PC-3 (cell line): ENCODE measurements around the gene TOM1L2. TPM values are rescaled to one million over a fixed set of nuclear protein-coding genes. Genes with fewer than 3 reads are reported as not detected.

Source experiments
- ATAC-seq: fragments of 200-7000 bp; cut with Tn5 transposase; 2 replicates; pipeline ENCODE4 v1.9.1; 2020; ENCODE audit warnings: mild to moderate bottlenecking, moderate library complexity
- BruUV-seq: library from RNA; stranded (reverse); fragments of 400-500 nt; replicated peaks from 2 replicates; lab custom pipeline; 2021; lab: Mats Ljungman, UMichigan
- CTCF ChIA-PET: fragments of 300-600 bp; sonication (Branson Sonifier 250); formaldehyde crosslinking; loops from one replicate; lab custom pipeline; 2022; ENCODE audit warnings: antibody characterized with exemption; lab: Charles Lee
- POLR2A ChIA-PET: fragments of 300-600 bp; sonication (Branson Sonifier 250); formaldehyde crosslinking; loops from one replicate; lab custom pipeline; 2022; ENCODE audit warnings: antibody characterized with exemption; ENCODE audit not compliant: unreplicated experiment; lab: Charles Lee
- DNase-seq: peaks from one replicate; pipeline ENCODE4 v3.0.0-alpha.2; 2015
- H2AFZ ChIP-seq: fragments of 300-600 bp; sonication (generic); 2 replicates; pipeline ENCODE4 v1.6.0; 2016; ENCODE audit warnings: antibody characterized with exemption, low read length
- H3F3A ChIP-seq: fragments of 300-600 bp; sonication (generic); one replicate; pipeline ENCODE4 v1.6.0; 2017; ENCODE audit warnings: antibody characterized with exemption, low read length, control low read depth, mild to moderate bottlenecking; ENCODE audit not compliant: unreplicated experiment
- H3K27ac ChIP-seq: fragments of 300-600 bp; sonication (generic); 2 replicates; pipeline ENCODE4 v1.5.1; 2016; ENCODE audit warnings: mild to moderate bottlenecking, low read length
- H3K27me3 ChIP-seq: fragments of 300-600 bp; sonication (generic); 2 replicates; pipeline ENCODE4 v1.6.1; 2016; ENCODE audit warnings: low read length, mixed read lengths
- H3K36me3 ChIP-seq: fragments of 300-600 bp; sonication (generic); 2 replicates; pipeline ENCODE4 v1.6.1; 2016; ENCODE audit warnings: low read depth, mixed run types, low read length, mixed read lengths
- H3K4me1 ChIP-seq: fragments of 300-600 bp; sonication (generic); 2 replicates; pipeline ENCODE4 v1.5.1; 2016; ENCODE audit warnings: low read length; ENCODE audit not compliant: insufficient read depth
- H3K4me2 ChIP-seq: fragments of 300-600 bp; sonication (generic); 2 replicates; pipeline ENCODE4 v1.6.0; 2016; ENCODE audit warnings: low read length
- H3K4me3 ChIP-seq: fragments of 300-600 bp; sonication (generic); 2 replicates; pipeline ENCODE4 v1.5.1; 2016; ENCODE audit warnings: mild to moderate bottlenecking, low read length, mixed read lengths
- H3K79me2 ChIP-seq: fragments of 300-600 bp; sonication (generic); 2 replicates; pipeline ENCODE4 v1.6.1; 2017; ENCODE audit warnings: low read length, mixed read lengths
- H3K9ac ChIP-seq: fragments of 300-600 bp; sonication (generic); 2 replicates; pipeline ENCODE4 v1.6.0; 2016; ENCODE audit warnings: mild to moderate bottlenecking, low read length
- H3K9me2 ChIP-seq: fragments of 300-600 bp; sonication (generic); replicated peaks from 2 replicates; pipeline ENCODE4 v1.6.1; 2016; ENCODE audit warnings: mixed run types, low read length, mixed read lengths
- H3K9me3 ChIP-seq: fragments of 300-600 bp; sonication (generic); 2 replicates; pipeline ENCODE4 v1.6.1; 2016; ENCODE audit warnings: low read length, mixed read lengths
- H4K20me1 ChIP-seq: fragments of 300-600 bp; sonication (generic); 2 replicates; pipeline ENCODE4 v1.6.1; 2016; ENCODE audit warnings: low read length, mixed read lengths
- EZH2 ChIP-seq: fragments of 300-600 bp; sonication (generic); IDR thresholded peaks from one replicate; pipeline ENCODE4 v1.6.1; 2017; ENCODE audit warnings: antibody characterized with exemption, mild to moderate bottlenecking, low read length; ENCODE audit not compliant: unreplicated experiment
- EZH2phosphoT487 ChIP-seq: fragments of 300-600 bp; sonication (generic); IDR thresholded peaks from 2 replicates; pipeline ENCODE4 v1.6.1; 2018; ENCODE audit warnings: mild to moderate bottlenecking, antibody characterized with exemption, low read length, borderline replicate concordance
- intact Hi-C: fragments of 100-400 bp; cut with micrococcal nuclease; formaldehyde crosslinking; loops from 2 replicates; pipeline ENCODE4 v1.9.0; 2023
- total RNA-seq: library from RNA; depleted of rRNA; stranded (reverse); fragments of >200 nt; gene quantifications from 2 replicates; pipeline ENCODE4 v1.2.3, GENCODE V29; 2014
- TF ChIP-seq, protein P1 (sequence below): fragments of 300-600 bp; sonication (generic); conservative IDR thresholded peaks from 2 replicates; pipeline ENCODE4 v1.5.1; 2017; ENCODE audit warnings: antibody characterized with exemption, low read depth, mild to moderate bottlenecking, low read length

The TOM1L2 gene
- total RNA-seq, 1 experiment from 2014 or later: 53.3 TPM

DNA sequence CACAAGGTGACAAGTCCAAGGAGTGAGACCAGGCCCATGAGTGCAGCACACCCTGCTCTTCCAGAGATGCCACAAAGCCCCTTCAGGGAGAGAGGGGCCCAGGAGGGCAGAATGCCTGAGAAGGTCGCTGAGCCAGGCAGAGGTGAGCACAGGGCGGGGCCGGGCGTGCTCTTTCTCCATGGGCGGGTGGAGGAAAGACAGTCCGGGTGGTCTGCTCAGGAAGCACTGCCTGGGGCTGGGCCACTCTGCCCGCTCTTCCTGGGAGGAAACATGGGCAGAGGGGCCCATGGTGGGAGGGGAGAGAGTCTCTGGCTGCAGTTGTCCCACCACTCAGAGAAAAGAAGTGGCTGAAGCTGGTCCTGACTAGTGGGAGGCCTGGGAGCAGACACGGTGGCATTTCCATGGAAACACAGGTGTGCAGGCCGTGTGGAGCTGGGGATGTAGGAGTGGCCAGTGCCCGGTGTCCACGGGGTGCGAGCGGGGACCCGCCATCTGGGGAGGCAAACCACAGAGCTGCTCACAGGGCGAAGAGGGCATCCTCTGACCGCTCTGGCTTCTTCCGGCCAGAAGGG lies 125.0 kb downstream of the TOM1L2 start:
- no TSS peak for BruUV-seq
- no peak overlapping the region for H3K9ac ChIP-seq
- no peaks in the 10 kb centered on the region for H4K20me1 ChIP-seq
- H2AFZ ChIP-seq: no peak overlapping the region
- H3K79me2 ChIP-seq: no peaks in the 10 kb centered on the region
- H3K27me3 ChIP-seq: no peaks in the 10 kb centered on the region
- ChIA-PET POLR2A (no interaction called here), CTCF (no interaction called here)
- H3K9me3 ChIP-seq: no peaks in the 10 kb centered on the region
- no peaks in the 10 kb centered on the region; the same call in 1 of the 2 replicates for H3K36me3 ChIP-seq
- DNase-seq (no peak), ATAC-seq (no peak)
- intact Hi-C loops: no loop called here
- H3F3A ChIP-seq: no peaks in the 10 kb centered on the region
- no peak overlapping the region for H3K27ac ChIP-seq
- no peaks in the 10 kb centered on the region for H3K4me1 ChIP-seq
- H3K4me2 ChIP-seq: no peak overlapping the region
- no peak overlapping the region for H3K4me3 ChIP-seq
- no peak for TF ChIP-seq EZH2
- TF ChIP-seq, protein P1, sequence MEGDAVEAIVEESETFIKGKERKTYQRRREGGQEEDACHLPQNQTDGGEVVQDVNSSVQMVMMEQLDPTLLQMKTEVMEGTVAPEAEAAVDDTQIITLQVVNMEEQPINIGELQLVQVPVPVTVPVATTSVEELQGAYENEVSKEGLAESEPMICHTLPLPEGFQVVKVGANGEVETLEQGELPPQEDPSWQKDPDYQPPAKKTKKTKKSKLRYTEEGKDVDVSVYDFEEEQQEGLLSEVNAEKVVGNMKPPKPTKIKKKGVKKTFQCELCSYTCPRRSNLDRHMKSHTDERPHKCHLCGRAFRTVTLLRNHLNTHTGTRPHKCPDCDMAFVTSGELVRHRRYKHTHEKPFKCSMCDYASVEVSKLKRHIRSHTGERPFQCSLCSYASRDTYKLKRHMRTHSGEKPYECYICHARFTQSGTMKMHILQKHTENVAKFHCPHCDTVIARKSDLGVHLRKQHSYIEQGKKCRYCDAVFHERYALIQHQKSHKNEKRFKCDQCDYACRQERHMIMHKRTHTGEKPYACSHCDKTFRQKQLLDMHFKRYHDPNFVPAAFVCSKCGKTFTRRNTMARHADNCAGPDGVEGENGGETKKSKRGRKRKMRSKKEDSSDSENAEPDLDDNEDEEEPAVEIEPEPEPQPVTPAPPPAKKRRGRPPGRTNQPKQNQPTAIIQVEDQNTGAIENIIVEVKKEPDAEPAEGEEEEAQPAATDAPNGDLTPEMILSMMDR: no peak
- TF ChIP-seq EZH2phosphoT487: no peak
- H3K9me2 ChIP-seq: no peaks in the 10 kb centered on the region

DNA sequence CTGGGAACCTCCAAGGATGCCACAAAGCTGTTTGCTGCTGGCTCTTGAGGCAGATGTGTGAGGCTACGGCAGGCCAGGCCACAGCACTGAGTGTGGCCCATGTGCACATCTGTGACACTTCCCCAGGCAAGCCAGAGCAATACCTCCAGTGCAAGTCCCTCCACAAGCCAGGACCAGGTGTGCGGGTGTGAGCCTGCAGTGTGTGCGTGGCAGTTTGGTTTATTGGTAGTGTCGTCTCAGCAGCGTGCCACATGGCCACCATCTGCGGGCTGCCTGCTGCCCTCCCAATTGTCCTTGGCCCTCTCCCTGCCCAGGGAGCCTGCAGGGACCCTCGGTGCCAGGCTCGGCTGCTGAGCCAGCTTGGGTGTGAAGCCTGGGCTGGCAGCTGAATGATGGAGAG lies 125.6 kb downstream of the TOM1L2 start:
- Histone ChIP-seq H3K9me3 (no peaks in the 10 kb centered on the region), H3K27ac (no peak overlapping the region), H3K9me2 (no peaks in the 10 kb centered on the region), H4K20me1 (no peaks in the 10 kb centered on the region), H3K9ac (no peak overlapping the region), H3K79me2 (no peaks in the 10 kb centered on the region), H3K36me3 (no peaks in the 10 kb centered on the region; the same call in 1 of the 2 replicates), H2AFZ (no peak overlapping the region), H3K4me2 (no peak overlapping the region), H3K4me3 (no peak overlapping the region), H3F3A (no peaks in the 10 kb centered on the region), H3K4me1 (no peaks in the 10 kb centered on the region), H3K27me3 (no peaks in the 10 kb centered on the region)
- intact Hi-C loops: no loop called here
- ChIA-PET CTCF (no interaction called here), POLR2A (no interaction called here)
- no peak for DNase-seq
- BruUV-seq: no TSS peak
- no peak for ATAC-seq
- TF ChIP-seq, protein P1: no peak
- TF ChIP-seq EZH2phosphoT487 (no peak), EZH2 (no peak)

DNA sequence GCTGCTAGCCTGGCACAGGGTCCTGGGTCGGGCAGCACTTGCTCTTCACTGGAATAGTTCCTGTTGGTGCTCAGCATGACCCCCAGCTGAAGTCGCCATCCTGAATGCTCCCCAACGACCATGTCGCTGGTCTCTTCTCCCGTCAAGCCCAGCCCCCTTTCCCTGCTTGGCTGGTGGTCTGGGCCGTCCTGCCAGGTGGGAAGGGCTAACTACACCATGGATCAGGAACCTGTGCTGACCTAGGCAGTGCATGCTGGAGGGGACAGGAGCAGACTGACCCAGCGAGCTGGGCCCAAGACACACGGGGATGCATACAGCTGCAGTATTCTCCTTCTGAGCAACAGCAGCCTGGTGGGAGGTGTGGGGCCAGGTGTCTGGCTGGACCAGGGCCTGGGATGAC lies 126.2 kb downstream of the TOM1L2 start:
- no peak for ATAC-seq
- Histone ChIP-seq H3K9ac (no peak overlapping the region), H3K4me1 (peaks cover 4% of the 10 kb centered on the region)

More for the DNA sequence above, 126.2 kb downstream of the TOM1L2 start:
- H3K79me2 ChIP-seq: no peaks in the 10 kb centered on the region
- H3K4me2 ChIP-seq: no peak overlapping the region
- no peak for DNase-seq
- no peak for TF ChIP-seq EZH2phosphoT487
- TF ChIP-seq EZH2: no peak
- TF ChIP-seq, protein P1: no peak
- no TSS peak for BruUV-seq
- no peaks in the 10 kb centered on the region for H3F3A ChIP-seq
- H3K27ac ChIP-seq: no peak overlapping the region
- intact Hi-C loops: no loop called here
- ChIA-PET CTCF (no interaction called here), POLR2A (no interaction called here)
- no peaks in the 10 kb centered on the region for H3K9me2 ChIP-seq
- no peaks in the 10 kb centered on the region for H4K20me1 ChIP-seq
- H3K36me3 ChIP-seq: no peaks in the 10 kb centered on the region; the same call in 1 of the 2 replicates
- H3K4me3 ChIP-seq: no peak overlapping the region
- H3K9me3 ChIP-seq: no peaks in the 10 kb centered on the region
- H2AFZ ChIP-seq: no peak overlapping the region
- no peaks in the 10 kb centered on the region for H3K27me3 ChIP-seq
